ENCODE measurements around the gene PRRX2.

Gene PRRX2

GRCh38 chr9:129717991-129718390 is 52.5 kb downstream of the PRRX2 start:
- no peak for ATAC-seq
- H3K27me3 Mint-ChIP-seq = peaks cover 21% of the 10 kb centered on the region
- DNase-seq = no peak
- H3K9me3 Mint-ChIP-seq = no peaks in the 10 kb centered on the region
- H3K4me1 Mint-ChIP-seq = peaks cover 3% of the 10 kb centered on the region
- no peak overlapping the region for H3K27ac Mint-ChIP-seq
- H3K4me3 Mint-ChIP-seq = no peak overlapping the region

GRCh38 chr9:129718647-129719046 is 53.2 kb downstream of the PRRX2 start:
- DNase-seq (no peak), ATAC-seq (no peak)
- no peaks in the 10 kb centered on the region for H3K4me1 Mint-ChIP-seq
- no peaks in the 10 kb centered on the region for H3K9me3 Mint-ChIP-seq
- H3K4me3 Mint-ChIP-seq = no peak overlapping the region
- peaks cover 21% of the 10 kb centered on the region for H3K27me3 Mint-ChIP-seq
- H3K27ac Mint-ChIP-seq = peak overlapping the region in 1 of 2 donors; percentile 67

GRCh38 chr9:129719135-129719534 is 53.7 kb downstream of the PRRX2 start:
- no peak for DNase-seq

GRCh38 chr9:129720181-129720864 is 54.9 kb downstream of the PRRX2 start:
- H3K9me3 Mint-ChIP-seq = no peaks in the 10 kb centered on the region
- H3K4me3 Mint-ChIP-seq = no peak overlapping the region
- DNase-seq = no peak
- no peak for ATAC-seq
- peaks cover 31% of the 10 kb centered on the region for H3K27me3 Mint-ChIP-seq
- H3K27ac Mint-ChIP-seq = no peak overlapping the region
- no peaks in the 10 kb centered on the region for H3K4me1 Mint-ChIP-seq

More at GRCh38 chr9:129719135-129719534, 53.7 kb downstream of the PRRX2 start:
- ATAC-seq = no peak
- Mint-ChIP-seq H3K27ac (no peak overlapping the region), H3K4me3 (no peak overlapping the region), H3K9me3 (no peaks in the 10 kb centered on the region), H3K27me3 (peaks cover 21% of the 10 kb centered on the region), H3K4me1 (no peaks in the 10 kb centered on the region)

DNA sequence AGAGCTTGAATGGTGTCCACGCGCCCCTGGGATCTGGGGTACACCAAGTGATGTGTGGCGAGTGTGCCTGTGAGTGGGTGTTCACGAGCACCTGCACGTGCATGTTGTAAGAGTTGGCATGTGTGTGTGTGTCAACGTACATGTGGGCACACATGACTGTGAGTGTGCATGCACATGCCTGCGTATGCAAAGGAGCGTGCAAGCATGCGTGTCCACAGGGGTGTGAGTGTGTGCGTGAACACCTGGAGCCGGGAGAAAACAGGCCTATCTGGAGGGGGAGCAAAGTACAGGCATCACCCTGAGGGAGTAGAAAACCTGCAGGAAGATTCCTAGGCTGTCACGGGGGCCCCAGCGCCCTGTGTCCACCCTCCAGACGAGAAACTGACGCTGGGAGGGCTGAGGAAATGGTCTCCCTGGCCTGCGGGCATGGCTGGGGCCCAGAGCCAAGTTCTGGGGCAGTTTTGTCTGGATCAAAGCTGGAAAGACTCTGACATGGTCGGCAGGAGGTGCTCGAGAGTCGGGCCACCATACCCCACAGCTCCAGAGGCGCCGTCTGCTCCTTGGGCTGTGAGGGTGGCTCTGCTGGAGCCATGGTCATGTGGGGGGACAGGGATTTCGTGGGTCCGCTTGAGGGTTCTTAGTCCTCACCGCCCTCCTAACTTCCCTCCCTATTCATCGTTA is 55.6 kb downstream of the PRRX2 start:
- ATAC-seq (no peak), DNase-seq (no peak)
- no peak overlapping the region for H3K4me3 Mint-ChIP-seq
- no peaks in the 10 kb centered on the region for H3K9me3 Mint-ChIP-seq
- H3K27me3 Mint-ChIP-seq = peaks cover 31% of the 10 kb centered on the region
- no peak overlapping the region for H3K27ac Mint-ChIP-seq
- H3K4me1 Mint-ChIP-seq = peaks cover 3% of the 10 kb centered on the region

GRCh38 chr9:129722913-129723312 is 57.5 kb downstream of the PRRX2 start:
- H3K9me3 Mint-ChIP-seq = no peaks in the 10 kb centered on the region
- H3K27ac Mint-ChIP-seq = no peak overlapping the region
- DNase-seq (no peak), ATAC-seq (no peak)
- H3K4me1 Mint-ChIP-seq = peaks cover 11% of the 10 kb centered on the region
- peaks cover 39% of the 10 kb centered on the region for H3K27me3 Mint-ChIP-seq
- H3K4me3 Mint-ChIP-seq = no peak overlapping the region

DNA sequence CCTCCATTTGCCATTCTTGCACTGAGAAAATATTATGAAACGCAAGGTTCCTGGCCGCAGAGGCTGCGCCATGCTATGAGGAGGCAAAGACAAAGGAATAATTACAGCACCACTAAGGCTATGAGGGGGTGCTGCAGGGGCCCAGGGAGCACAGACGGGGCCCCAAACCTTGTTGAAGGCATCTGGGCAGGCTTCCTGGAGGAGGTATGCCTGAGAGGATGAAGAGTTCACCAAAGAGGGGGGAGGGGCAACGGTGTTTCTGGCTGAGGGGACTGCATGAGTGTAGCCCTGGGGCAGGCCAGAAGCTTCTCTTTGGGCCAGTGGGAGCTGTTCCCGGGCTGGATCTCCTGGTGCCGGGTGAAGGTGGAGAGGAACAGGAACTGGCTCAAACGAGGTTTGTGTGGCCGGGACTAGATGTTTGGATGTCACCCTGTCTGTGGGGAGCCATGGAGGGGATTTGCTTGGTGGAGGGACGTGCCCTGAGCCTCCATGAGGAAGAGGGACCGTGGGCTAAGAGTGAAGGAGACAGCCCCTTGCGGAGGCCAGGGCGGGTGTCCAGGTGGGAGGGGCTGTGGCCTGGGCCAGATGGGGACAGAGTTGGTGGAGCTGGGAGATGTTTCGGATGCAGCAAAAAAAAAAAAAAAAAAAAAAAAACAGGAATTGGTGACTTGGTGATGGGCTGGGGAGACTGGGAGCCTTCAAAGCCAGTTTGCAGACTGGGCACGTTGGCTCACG is 59.2 kb downstream of the PRRX2 start:
- Mint-ChIP-seq H3K27me3 (peaks cover 41% of the 10 kb centered on the region), H3K4me1 (peaks cover 11% of the 10 kb centered on the region), H3K27ac (peak overlapping the region in 1 of 2 donors; percentile 60), H3K9me3 (no peaks in the 10 kb centered on the region), H3K4me3 (no peak overlapping the region)
- no peak for ATAC-seq
- DNase-seq = no peak

DNA sequence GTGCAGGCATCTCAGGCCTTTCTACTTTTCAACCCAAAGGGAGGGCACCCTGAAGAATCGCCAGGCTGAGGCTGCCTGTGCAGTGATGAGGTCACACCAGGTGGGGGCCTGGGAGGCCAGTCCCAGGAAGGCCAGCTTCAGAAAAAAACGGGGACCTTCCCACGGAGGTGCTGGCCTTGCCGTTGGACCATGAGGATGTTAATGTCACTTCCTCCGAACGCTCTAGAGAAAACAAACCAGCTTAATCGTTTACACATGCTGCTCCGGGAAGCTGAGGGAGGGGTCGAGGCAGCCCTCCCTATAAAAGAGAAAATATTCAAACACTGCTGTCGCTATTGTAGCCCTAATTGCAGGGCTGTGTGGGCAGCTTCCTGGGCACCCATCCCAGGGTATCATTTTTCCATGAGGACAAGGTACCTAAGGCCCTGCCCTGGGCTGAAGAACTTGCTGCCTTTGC is 60.4 kb downstream of the PRRX2 start:
- Mint-ChIP-seq H3K4me3 (no peak overlapping the region), H3K4me1 (peaks cover 11% of the 10 kb centered on the region), H3K9me3 (no peaks in the 10 kb centered on the region), H3K27ac (no peak overlapping the region), H3K27me3 (peaks cover 33% of the 10 kb centered on the region)
- DNase-seq (no peak), ATAC-seq (no peak)

GRCh38 chr9:129726322-129727160 is 61.1 kb downstream of the PRRX2 start:
- H3K27me3 Mint-ChIP-seq = peaks cover 31% of the 10 kb centered on the region
- H3K9me3 Mint-ChIP-seq = no peaks in the 10 kb centered on the region
- DNase-seq (peak; percentile 65 to 66), ATAC-seq (peak; percentile 95)
- H3K27ac Mint-ChIP-seq = no peak overlapping the region
- H3K4me3 Mint-ChIP-seq = peak overlapping the region in 1 of 2 donors; percentile 36
- peaks cover 11% of the 10 kb centered on the region for H3K4me1 Mint-ChIP-seq

GRCh38 chr9:129728744-129729143 is 63.3 kb downstream of the PRRX2 start:
- DNase-seq = no peak
- peaks cover 31% of the 10 kb centered on the region for H3K27me3 Mint-ChIP-seq
- H3K4me1 Mint-ChIP-seq = peaks cover 11% of the 10 kb centered on the region
- H3K27ac Mint-ChIP-seq = no peak overlapping the region
- H3K9me3 Mint-ChIP-seq = no peaks in the 10 kb centered on the region
- no peak overlapping the region for H3K4me3 Mint-ChIP-seq
- no peak for ATAC-seq

GRCh38 chr9:129731477-129732085 is 66.1 kb downstream of the PRRX2 start:
- H3K9me3 Mint-ChIP-seq = no peaks in the 10 kb centered on the region
- ATAC-seq (no peak), DNase-seq (no peak)
- H3K4me3 Mint-ChIP-seq = no peak overlapping the region
- H3K27me3 Mint-ChIP-seq = peaks cover 22% of the 10 kb centered on the region
- H3K4me1 Mint-ChIP-seq = peaks cover 4% of the 10 kb centered on the region
- no peak overlapping the region for H3K27ac Mint-ChIP-seq

- Mint-ChIP-seq H3K4me1 (peaks cover 3% of the 10 kb centered on the region), H3K27me3 (peaks cover 24% of the 10 kb centered on the region), H3K9me3 (no peaks in the 10 kb centered on the region), H3K4me3 (no peak overlapping the region), H3K27ac (no peak overlapping the region)
- ATAC-seq (no peak), DNase-seq (no peak)
Measured at GRCh38 chr9:129732100-129732499, 66.7 kb downstream of the PRRX2 start.

DNA sequence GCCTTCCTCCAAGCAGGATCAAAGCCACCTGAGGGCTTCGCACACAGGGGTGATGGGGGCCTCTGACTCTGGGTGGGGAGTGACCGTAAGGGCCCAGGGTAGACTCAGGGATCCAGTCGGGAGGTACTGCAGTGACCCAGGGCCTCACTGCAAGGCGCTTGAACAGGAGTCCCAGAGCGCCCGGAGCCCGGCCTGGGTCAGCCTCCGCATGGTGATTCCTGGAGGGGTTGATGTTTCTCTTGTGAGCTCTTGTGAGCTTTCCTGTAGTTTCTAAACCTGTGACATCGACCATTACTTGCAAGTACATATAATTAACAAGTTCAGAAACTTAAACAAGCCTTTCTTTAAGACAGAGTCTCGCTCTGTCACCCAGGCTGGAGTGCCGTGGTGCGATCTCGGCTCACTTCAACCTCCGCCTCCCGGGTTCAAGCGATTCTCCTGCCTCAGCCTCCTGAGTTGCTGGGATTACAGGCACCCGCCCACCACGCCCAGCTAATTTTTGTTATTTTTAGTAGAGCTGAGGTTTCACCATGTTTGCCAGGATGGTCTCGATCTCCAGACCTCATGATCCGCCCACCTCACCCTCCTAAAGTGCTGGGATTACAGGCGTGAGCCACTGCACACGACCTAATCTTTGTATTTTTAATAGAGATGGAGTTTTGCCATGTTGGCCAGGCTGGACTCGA is 67.6 kb downstream of the PRRX2 start:
- no peak overlapping the region for H3K27ac Mint-ChIP-seq
- peaks cover 12% of the 10 kb centered on the region for H3K4me1 Mint-ChIP-seq
- H3K4me3 Mint-ChIP-seq = no peak overlapping the region
- ATAC-seq (no peak), DNase-seq (no peak)
- peaks cover 31% of the 10 kb centered on the region for H3K27me3 Mint-ChIP-seq
- no peaks in the 10 kb centered on the region for H3K9me3 Mint-ChIP-seq

- Mint-ChIP-seq H3K27ac (no peak overlapping the region), H3K9me3 (no peaks in the 10 kb centered on the region), H3K4me3 (no peak overlapping the region), H3K4me1 (peaks cover 17% of the 10 kb centered on the region), H3K27me3 (peaks cover 31% of the 10 kb centered on the region)
- ATAC-seq (no peak), DNase-seq (no peak)
Measured at GRCh38 chr9:129733632-129733953, 68.1 kb downstream of the PRRX2 start.

Measured in stimulated activated naive CD8-positive, alpha-beta T cell treated with anti-CD3 and anti-CD28 coated beads, Interleukin-15, amount 100 ng/mL, for 72 hours (primary cell).